Gastroesophageal sphincter (tissue), 4 donors: ENCODE data around the gene ACAD11. TPM values are rescaled to one million over a fixed set of nuclear protein-coding genes. Genes with fewer than 3 reads are reported as not detected.

Experiments
- ATAC-seq: fragments of 150-250 bp; one replicate; pipeline ENCODE4 v1.9.1; 2016; ENCODE audit warnings: mild to moderate bottlenecking, moderate library complexity
- H3K27ac ChIP-seq, 4 donors: fragments of 200-600 bp; sonication (generic) in 3 of 4; 1 replicate in 3 of 4; 2 replicates in 1 of 4; pipeline ENCODE4 v1.5.1; 2016 to 2019
- H3K27me3 ChIP-seq: fragments of 200-600 bp; sonication (generic); one replicate; pipeline ENCODE4 v1.5.1; 2019
- H3K36me3 ChIP-seq, 2 donors: fragments of 200-600 bp; sonication (generic); one replicate each; pipeline ENCODE4 v1.5.1; 2019; ENCODE audit warnings: control low read depth in 1 of 2
- H3K4me1 ChIP-seq, 3 donors: fragments of 200-600 bp; sonication (generic); 1 replicate in 2 of 3; 2 replicates in 1 of 3; pipeline ENCODE4 v1.5.1; 2016 to 2019; ENCODE audit warnings: control low read depth in 2 of 3
- H3K4me3 ChIP-seq, 2 donors: fragments of 200-600 bp; sonication (generic); one replicate each; pipeline ENCODE4 v1.5.1; 2019; ENCODE audit warnings: mild to moderate bottlenecking in 1 of 2, moderate library complexity in 1 of 2
- H3K9me3 ChIP-seq, 3 donors: fragments of 200-600 bp; sonication (generic); one replicate each; pipeline ENCODE4 v1.5.1; 2017 to 2019; ENCODE audit warnings: control low read depth in 2 of 3
- CTCF ChIP-seq, 4 experiments: fragments of 200-600 bp in 2 of 4; fragments of 450-650 bp in 2 of 4; sonication (generic) in 1 of 4; IDR thresholded peaks; one replicate each; pipeline ENCODE4 v1.5.1; 2017 to 2019; ENCODE audit warnings: antibody characterized with exemption in 4 of 4, mild to moderate bottlenecking in 2 of 4, moderate library complexity in 2 of 4
- EP300 ChIP-seq: sonication (generic); formaldehyde crosslinking; IDR thresholded peaks from one replicate; pipeline ENCODE4 v1.6.1; 2017; ENCODE audit warnings: antibody characterized with exemption, mild to moderate bottlenecking
- POLR2A ChIP-seq, 2 donors: fragments of 450-650 bp; IDR thresholded peaks; one replicate each; pipeline ENCODE4 v1.6.1; 2017; ENCODE audit warnings: antibody characterized with exemption in 2 of 2, mild to moderate bottlenecking in 2 of 2, moderate library complexity in 1 of 2
- POLR2AphosphoS5 ChIP-seq: sonication (generic); formaldehyde crosslinking; IDR thresholded peaks from one replicate; pipeline ENCODE4 v1.6.1; 2017; ENCODE audit warnings: antibody characterized with exemption
- WGBS, 2 donors: methylation state at CpG; one replicate each; pipeline ENCODE4 v1.1.5; 2018; ENCODE audit warnings: low coverage in 1 of 2; 5-methylcytosine and 5-hydroxymethylcytosine counted together
- total RNA-seq, 4 donors: library from RNA; depleted of rRNA; stranded (reverse); fragments of >200 nt; gene quantifications; one replicate each; pipeline ENCODE4 v1.1.0, GENCODE V29; 2016

Gene ACAD11
- total RNA-seq, 4 donors from 2014 or later: 9.7 to 44.2 (median 21.1) TPM

DNA sequence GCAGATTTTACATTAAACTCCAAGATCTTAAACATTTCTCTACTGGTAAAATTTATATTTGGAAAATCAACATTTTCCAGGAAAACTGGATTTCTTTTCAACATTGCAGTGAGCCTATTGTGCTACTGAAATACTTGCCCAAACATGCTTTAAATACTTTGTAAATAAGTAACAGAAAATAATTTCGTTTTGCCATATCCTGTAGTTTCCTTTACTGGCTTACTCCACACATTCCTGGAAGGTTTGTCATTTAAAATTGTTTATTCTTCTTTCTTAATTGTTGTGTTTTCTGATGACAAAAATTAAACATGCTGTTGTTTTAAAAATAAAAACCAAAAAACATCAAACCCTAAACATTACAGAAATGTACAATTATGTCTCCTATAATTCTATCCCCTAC lies 22.0 kb downstream of the ACAD11 start:
- no peak overlapping the region for H3K27ac ChIP-seq
- TF ChIP-seq POLR2A (IDR thresholded peaks at IDR 0.05) (no peak), POLR2AphosphoS5 (no peak), CTCF (IDR thresholded peaks at IDR 0.05) (no peak), EP300 (no peak)
- H3K4me1 ChIP-seq: no peaks in the 10 kb centered on the region
- H3K27me3 ChIP-seq: no peaks in the 10 kb centered on the region
- no peak for ATAC-seq
- peaks cover 11 to 71% of the 10 kb centered on the region in 2 donors for H3K36me3 ChIP-seq
- 19 to 25% methylated on average over 1 of the region's 1 CpG for WGBS, 2 donors
- H3K9me3 ChIP-seq: no peaks in the 10 kb centered on the region
- no peak overlapping the region for H3K4me3 ChIP-seq

DNA sequence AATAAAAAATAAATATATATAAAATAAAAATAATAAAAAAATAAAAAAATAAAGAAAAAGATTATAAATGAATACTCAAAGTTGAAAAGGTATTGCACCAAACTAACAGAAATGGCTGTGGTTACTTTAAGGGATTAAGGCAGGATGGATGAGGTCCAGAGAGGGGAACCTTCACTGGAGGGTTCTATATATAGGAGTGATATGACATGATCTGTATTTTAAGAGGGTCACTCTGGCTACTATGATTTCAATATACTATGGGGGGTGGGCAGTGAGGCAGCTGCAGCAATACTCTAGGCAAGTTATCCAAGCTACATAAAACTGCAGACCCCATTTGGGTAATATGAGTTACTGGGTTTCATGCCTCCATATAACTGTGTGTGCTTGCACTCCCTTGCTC lies 24.6 kb downstream of the ACAD11 start:
- H3K27me3 ChIP-seq: no peaks in the 10 kb centered on the region
- ATAC-seq: no peak
- no peaks in the 10 kb centered on the region for H3K4me1 ChIP-seq
- peaks cover 11 to 76% of the 10 kb centered on the region in 2 donors for H3K36me3 ChIP-seq
- no peak overlapping the region for H3K4me3 ChIP-seq
- no peak overlapping the region for H3K27ac ChIP-seq
- TF ChIP-seq CTCF (IDR thresholded peaks at IDR 0.05) (no peak), POLR2AphosphoS5 (no peak), POLR2A (IDR thresholded peaks at IDR 0.05) (no peak), EP300 (no peak)
- H3K9me3 ChIP-seq: no peaks in the 10 kb centered on the region

GRCh38 chr3:132630612-132631011 lies 29.0 kb downstream of the ACAD11 start:
- TF ChIP-seq CTCF (IDR thresholded peaks at IDR 0.05) (no peak), EP300 (no peak), POLR2A (IDR thresholded peaks at IDR 0.05) (no peak)
- 91 to 94% methylated on average over 6 to 7 of the region's 7 CpGs for WGBS, 2 donors
- no peak overlapping the region for H3K27ac ChIP-seq
- no peaks in the 10 kb centered on the region for H3K27me3 ChIP-seq
- H3K4me3 ChIP-seq: no peak overlapping the region
- H3K9me3 ChIP-seq: no peaks in the 10 kb centered on the region
- no peaks in the 10 kb centered on the region for H3K4me1 ChIP-seq
- no peak for ATAC-seq
- H3K36me3 ChIP-seq: peaks cover 0 to 69% of the 10 kb centered on the region in 2 donors

DNA sequence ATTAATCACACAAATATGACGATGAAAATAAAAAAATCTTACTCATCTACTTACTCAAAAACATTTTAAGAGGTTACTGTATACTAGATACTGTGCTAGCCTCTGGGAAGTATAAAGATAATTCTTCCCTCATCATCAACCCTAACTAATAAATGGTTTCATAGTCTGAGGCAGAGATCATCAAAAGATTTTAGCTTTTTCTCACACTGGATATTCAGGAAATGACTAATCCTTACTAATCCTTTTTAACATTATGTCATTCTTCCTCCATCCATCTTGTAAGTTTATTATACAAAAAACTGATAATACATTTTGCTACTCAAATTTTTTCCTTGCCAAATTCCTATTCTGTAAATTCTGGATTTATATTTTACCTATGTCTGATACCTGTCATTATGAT lies 29.7 kb downstream of the ACAD11 start:
- WGBS, 2 donors: 42 to 63% methylated on average over 1 of the region's 1 CpG
- Histone ChIP-seq H3K4me3 (no peak overlapping the region), H3K36me3 (peaks cover 0 to 69% of the 10 kb centered on the region in 2 donors), H3K27me3 (no peaks in the 10 kb centered on the region), H3K9me3 (no peaks in the 10 kb centered on the region), H3K4me1 (no peaks in the 10 kb centered on the region), H3K27ac (no peak overlapping the region)
- TF ChIP-seq POLR2AphosphoS5 (no peak), EP300 (no peak), CTCF (IDR thresholded peaks at IDR 0.05) (no peak), POLR2A (IDR thresholded peaks at IDR 0.05) (no peak)
- no peak for ATAC-seq

GRCh38 chr3:132628157-132628556 lies 31.5 kb downstream of the ACAD11 start:
- peaks cover 0 to 78% of the 10 kb centered on the region in 2 donors for H3K36me3 ChIP-seq

More at GRCh38 chr3:132628157-132628556, 31.5 kb downstream of the ACAD11 start:
- no peak for ATAC-seq
- Histone ChIP-seq H3K4me3 (no peak overlapping the region), H3K27me3 (no peaks in the 10 kb centered on the region), H3K4me1 (no peaks in the 10 kb centered on the region), H3K27ac (no peak overlapping the region), H3K9me3 (no peaks in the 10 kb centered on the region)
- 54 to 66% methylated on average over 2 of the region's 2 CpGs for WGBS, 2 donors
- TF ChIP-seq CTCF (IDR thresholded peaks at IDR 0.05): no peak
- TF ChIP-seq POLR2A (IDR thresholded peaks at IDR 0.05): no peak
